Activated CD4-positive, alpha-beta T cell treated with anti-CD3 and anti-CD28 coated beads, Interleukin-2, Interleukin-6, amounts not matched to agents 100 ng/mL and 50 ng/mL, durations not matched to agents 16 hours and 8 hours (primary cell): ENCODE results near the gene ZNF350.
"Not testable (repeated sequence)": the region's sequence is repeated elsewhere in the genome, so short reads cannot be mapped to it uniquely, and the experiment has no call there.

ENCODE experiments used
- DNase-seq: peaks from one replicate; pipeline ENCODE4 v3.0.0-alpha.2; 2020

The ZNF350 gene

DNA sequence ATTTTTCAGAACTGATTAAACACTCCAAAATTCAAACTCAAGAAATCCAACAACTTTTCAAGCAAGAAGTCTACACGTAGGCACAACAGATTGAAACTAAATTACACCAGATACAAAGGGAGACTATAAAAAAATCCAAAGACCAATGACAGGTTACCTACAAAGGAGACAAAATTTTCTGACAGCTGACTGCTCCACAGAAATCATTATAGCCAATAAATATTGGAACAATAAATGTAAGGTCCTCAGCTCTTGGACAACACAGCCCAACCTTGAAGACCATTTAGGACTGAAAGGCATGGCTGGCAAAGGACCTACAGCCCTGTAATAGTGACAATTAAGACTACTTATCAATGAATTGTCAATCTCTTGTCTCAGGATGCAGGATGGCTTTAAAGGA is 15.9 kb downstream of the ZNF350 start:
- DNase-seq: no peak

GRCh38 chr19:51965583-51965982 is 21.1 kb downstream of the ZNF350 start:
- DNase-seq: no peak

- not testable (repeated sequence) for DNase-seq
These were observed 25.9 kb downstream of the ZNF350 start for GRCh38 chr19:51960621-51961233.

DNA sequence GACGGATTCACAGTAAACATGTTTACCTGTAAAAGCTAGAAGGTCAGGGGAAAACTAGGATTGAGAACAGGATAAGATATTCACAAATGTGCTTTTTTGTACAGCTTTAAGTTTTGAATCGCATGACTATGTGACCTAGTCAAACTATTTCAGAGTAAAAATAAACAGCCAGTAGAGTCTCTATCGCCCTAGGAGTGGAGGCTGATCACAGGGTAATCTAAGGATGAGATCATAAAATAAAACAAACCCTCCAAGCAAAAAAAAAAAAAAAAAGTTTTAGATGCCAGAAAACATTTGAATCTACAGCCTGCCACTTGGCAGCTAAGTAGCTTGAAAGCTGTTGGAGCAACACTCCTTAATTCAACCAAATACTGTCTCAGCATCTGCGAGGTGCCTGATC is 26.8 kb downstream of the ZNF350 start:
- no peak for DNase-seq

DNA sequence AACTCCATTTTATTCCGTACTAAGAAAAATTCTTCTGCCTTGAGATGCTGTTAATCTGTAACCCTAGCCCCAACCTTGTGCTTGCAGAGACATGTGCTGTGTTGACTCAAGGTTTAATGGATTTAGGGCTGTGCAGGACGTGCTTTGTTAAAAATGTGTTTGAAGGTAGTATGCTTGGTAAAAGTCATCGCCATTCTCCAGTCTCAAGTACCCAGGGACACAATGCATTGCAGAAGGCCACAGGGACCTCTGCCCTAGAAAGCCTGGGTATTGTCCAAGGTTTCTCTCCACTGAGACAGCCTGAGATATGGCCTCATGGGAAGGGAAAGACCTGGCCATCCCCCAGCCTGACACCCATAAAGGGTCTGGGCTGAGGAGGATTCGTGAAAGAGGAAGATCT is 28.8 kb downstream of the ZNF350 start:
- DNase-seq: not testable (repeated sequence)

GRCh38 chr19:51948975-51949374 is 37.7 kb downstream of the ZNF350 start:
- DNase-seq: no peak

DNA sequence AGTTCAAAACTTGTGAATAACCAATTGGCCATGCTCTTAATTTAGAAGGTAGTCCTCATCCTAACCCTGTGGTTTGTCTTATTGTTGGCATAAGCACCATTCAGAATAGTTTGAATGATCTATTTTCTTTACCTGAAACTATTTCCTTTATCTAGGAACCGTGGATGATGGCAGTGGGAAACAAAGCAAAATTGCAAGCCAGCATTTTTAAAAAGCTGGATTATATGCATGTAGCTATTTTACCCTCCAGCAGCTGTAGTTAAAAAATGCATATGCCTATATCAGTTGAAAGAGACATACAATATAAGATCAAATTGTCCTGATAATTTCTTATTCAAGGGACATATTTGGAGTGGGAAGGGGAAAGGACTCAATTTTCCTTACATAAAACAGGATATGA is 40.0 kb downstream of the ZNF350 start:
- DNase-seq: no peak

DNA sequence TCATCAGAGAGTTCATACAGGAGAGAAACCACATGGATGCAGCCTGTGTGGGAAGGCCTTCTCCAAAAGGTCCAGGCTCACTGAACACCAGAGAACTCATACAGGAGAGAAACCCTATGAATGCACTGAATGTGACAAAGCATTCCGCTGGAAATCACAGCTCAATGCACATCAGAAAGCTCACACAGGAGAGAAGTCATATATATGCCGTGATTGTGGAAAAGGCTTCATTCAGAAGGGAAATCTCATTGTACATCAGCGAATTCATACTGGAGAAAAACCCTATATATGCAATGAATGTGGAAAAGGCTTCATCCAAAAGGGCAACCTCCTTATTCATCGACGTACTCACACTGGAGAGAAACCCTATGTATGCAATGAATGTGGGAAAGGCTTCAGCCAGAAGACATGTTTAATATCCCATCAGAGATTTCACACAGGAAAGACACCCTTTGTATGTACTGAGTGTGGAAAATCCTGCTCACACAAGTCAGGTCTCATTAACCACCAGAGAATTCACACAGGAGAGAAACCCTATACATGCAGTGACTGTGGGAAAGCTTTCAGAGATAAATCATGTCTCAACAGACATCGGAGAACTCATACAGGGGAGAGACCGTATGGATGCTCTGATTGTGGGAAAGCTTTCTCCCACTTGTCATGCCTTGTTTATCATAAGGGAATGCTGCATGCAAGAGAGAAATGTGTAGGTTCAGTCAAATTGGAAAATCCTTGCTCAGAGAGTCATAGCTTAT is 41.7 kb downstream of the ZNF350 start:
- DNase-seq: no peak

GRCh38 chr19:51938936-51939335 is 47.7 kb downstream of the ZNF350 start:
- no peak for DNase-seq

GRCh38 chr19:51931921-51932320 is 54.7 kb downstream of the ZNF350 start:
- DNase-seq: no peak

DNA sequence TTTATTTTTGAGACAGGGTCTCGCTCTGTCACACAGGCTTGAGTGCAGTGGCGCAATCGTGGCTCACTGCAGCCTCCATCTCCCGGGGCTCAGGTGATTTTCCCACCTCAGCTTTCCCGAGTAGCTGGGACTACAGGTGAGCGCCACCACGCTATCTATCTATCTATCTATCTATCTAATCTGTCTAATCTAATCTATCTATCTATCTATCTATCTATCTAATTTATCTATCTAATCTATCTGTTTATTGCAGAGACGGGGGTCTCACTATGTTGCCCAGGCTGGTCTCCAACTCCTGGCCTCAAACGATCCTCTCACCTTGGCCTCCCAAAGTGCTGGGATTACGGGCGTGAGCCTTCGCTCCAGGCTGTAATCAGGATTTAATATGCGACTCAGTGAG is 58.8 kb downstream of the ZNF350 start:
- DNase-seq: no peak

GRCh38 chr19:51926784-51927741 is 59.6 kb downstream of the ZNF350 start, which contains the start of gene ZNF613:
Gene ZNF613 (plus strand): TSS chr19:51927472. CDS start chr19:51936221, 8,749 bp downstream.
- DNase-seq: peak; percentile 87

DNA sequence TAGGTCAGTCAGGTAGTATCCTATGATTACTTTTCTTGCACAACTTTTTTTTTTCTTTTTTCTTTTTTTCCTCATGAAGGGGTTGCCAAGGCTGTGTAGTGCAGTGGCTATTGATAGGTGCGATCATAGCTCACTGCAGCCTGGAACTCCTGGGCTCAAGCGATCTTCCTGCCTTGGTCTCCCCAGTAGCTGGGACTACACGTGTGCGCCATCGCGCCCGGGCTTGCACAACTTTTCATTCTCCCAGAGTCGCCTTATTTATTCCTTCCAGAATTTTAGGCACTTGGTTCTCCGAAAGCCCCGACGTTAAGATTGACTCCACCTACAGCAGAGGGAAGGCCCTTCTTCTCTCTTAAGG is 60.2 kb downstream of the ZNF350 start:
- no peak for DNase-seq

DNA sequence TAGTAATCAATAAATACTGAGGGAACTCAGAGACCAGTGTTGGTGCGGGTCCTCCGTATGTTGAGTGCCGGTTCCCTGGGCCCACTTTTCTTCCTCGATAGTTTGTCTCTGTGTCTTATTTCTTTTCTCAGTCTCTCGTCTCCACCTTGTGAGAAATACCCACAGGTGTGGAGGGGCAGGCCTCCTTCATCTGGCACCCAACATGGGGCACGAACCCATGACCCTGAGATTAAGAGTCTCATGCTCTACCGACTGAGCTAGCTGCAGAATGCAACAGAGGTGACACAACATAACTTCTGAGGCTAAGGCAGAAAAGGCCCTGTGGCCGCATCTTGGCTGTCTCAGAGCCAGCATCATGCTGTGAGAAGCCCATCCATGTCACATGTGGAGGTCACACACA is 64.7 kb downstream of the ZNF350 start:
- no peak for DNase-seq

GRCh38 chr19:51919606-51920005 is 67.0 kb downstream of the ZNF350 start:
- no peak for DNase-seq

- DNase-seq: no peak
These were observed 70.5 kb downstream of the ZNF350 start for GRCh38 chr19:51916167-51916566.

DNA sequence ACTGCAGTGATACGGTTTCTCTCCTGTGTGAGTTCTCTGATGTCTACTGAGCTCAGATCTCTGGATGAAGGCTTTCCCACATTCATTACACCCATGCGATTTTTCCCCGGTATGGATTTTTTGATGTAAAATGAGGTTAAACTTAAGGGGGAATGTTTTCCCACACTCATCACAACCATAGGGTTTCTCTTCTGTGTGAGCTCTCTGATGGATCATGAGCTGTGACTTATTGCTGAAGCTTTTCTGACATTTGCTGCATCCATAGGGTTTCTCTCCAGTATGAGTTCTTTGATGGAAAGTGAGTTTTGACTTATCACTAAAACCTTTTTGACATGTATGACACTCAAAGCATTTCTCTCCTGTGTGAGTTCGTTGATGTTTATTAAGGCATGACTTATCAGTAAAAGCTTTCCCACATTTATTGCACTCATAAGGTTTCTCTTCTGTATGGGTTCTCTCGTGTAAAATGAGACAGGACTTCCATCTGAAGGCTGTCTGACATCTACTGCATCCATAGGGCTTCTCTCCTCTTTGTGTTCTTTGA is 71.2 kb downstream of the ZNF350 start:
- DNase-seq: no peak
